ENCODE results near the gene ZNF575.

Gene ZNF575

DNA sequence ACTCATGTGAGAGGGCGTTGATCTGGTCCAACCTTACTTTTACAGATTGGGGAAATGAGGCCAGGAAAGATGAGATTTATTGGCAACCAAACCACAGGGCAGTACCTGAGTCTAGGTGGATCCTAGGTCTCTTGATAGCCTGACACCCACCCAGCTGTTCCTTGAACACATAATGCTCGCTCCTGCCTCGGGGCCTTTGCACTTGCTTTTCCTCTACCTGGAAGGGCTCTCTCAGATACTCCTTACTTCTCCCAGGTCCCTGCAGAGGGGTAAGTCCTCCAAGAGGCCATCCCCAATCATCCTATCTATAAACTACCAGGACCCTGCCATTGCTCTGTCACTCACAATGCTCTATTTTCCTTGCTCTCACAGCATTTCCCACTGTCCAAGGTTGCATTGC lies 7.4 kb downstream of the ZNF575 start:
- no peak for TF ChIP-seq CTCF (IDR thresholded peaks at IDR 0.05)
- Histone ChIP-seq H2AFZ (no peak overlapping the region), H3K27me3 (ENCODE audit: control insufficient read depth, insufficient read depth, low read length) (no peaks in the 10 kb centered on the region), H3K4me2 (ENCODE audit: low read length) (no peak overlapping the region), H3K4me1 (no peaks in the 10 kb centered on the region), H3K9me3 (ENCODE audit: control insufficient read depth, low read length) (no peaks in the 10 kb centered on the region), H3K4me3 (ENCODE audit: low read depth, low read length) (no peak overlapping the region), H3K79me2 (no peaks in the 10 kb centered on the region), H3K9ac (no peak overlapping the region), H3K36me3 (ENCODE audit: control insufficient read depth, insufficient read depth, low read length) (no peaks in the 10 kb centered on the region), H3K27ac (no peak overlapping the region)

- Histone ChIP-seq H3K4me2 (ENCODE audit: low read length) (no peak overlapping the region), H3K36me3 (ENCODE audit: control insufficient read depth, insufficient read depth, low read length) (no peaks in the 10 kb centered on the region), H3K4me3 (ENCODE audit: low read depth, low read length) (no peak overlapping the region), H3K27ac (no peak overlapping the region), H3K27me3 (ENCODE audit: control insufficient read depth, insufficient read depth, low read length) (no peaks in the 10 kb centered on the region), H3K9me3 (ENCODE audit: control insufficient read depth, low read length) (no peaks in the 10 kb centered on the region), H2AFZ (no peak overlapping the region), H3K9ac (no peak overlapping the region), H3K4me1 (no peaks in the 10 kb centered on the region), H3K79me2 (no peaks in the 10 kb centered on the region)
- TF ChIP-seq CTCF (IDR thresholded peaks at IDR 0.05): no peak
Measured at GRCh38 chr19:43541920-43542650, 9.1 kb downstream of the ZNF575 start.

DNA sequence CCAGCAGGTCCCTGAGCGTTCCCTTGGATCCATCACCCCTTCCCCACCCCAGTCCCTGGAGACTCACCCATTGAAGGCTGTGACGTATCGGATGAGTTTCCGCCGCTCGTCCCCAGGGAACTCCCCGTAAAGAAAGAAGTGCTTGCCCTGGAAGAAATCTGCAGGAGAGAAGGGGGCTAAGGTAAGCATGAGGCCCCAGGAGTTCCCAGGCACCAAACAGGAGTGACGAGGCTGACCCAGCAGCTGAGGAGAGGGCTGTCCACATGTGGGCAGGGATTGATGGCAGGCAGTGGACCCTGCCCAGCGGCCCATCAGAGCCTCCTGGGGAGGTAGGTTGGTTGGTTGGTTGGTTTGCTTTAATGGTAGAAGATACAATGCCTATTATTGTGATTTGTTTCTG lies 11.1 kb downstream of the ZNF575 start:
- no peak overlapping the region for H2AFZ ChIP-seq
- H3K4me2 ChIP-seq (ENCODE audit: low read length): no peak overlapping the region
- no peaks in the 10 kb centered on the region for H3K9me3 ChIP-seq (ENCODE audit: control insufficient read depth, low read length)
- H3K27me3 ChIP-seq (ENCODE audit: control insufficient read depth, insufficient read depth, low read length): no peaks in the 10 kb centered on the region
- H3K27ac ChIP-seq: no peak overlapping the region
- H3K4me1 ChIP-seq: no peaks in the 10 kb centered on the region
- H3K9ac ChIP-seq: no peak overlapping the region
- H3K36me3 ChIP-seq (ENCODE audit: control insufficient read depth, insufficient read depth, low read length): no peaks in the 10 kb centered on the region
- TF ChIP-seq CTCF (IDR thresholded peaks at IDR 0.05): no peak
- no peaks in the 10 kb centered on the region for H3K79me2 ChIP-seq
- H3K4me3 ChIP-seq (ENCODE audit: low read depth, low read length): no peak overlapping the region

DNA sequence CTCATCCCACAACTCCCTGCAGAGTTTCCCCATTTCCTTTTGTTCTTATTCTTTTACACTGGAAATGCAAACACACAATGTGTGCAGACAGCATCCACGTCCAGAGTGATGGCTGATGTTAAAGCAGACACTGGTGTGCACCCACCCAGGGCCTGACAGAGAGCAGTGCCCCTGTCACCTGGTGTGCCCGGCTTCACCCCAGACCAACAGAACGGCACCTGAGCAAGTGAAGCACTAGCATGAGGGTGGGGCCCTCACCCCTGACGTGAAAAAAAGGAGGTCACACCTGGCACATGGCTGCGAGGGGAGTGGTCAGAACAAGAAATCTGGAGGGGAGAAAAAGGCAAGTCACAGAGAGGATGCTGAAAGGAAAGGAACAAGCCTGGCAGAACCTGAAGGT lies 12.3 kb downstream of the ZNF575 start:
- Histone ChIP-seq H3K36me3 (ENCODE audit: control insufficient read depth, insufficient read depth, low read length) (no peaks in the 10 kb centered on the region), H3K4me1 (no peaks in the 10 kb centered on the region), H3K9ac (no peak overlapping the region)

More for the DNA sequence above, 12.3 kb downstream of the ZNF575 start:
- Histone ChIP-seq H3K27ac (no peak overlapping the region), H3K4me3 (ENCODE audit: low read depth, low read length) (no peak overlapping the region), H3K9me3 (ENCODE audit: control insufficient read depth, low read length) (no peaks in the 10 kb centered on the region), H3K79me2 (no peaks in the 10 kb centered on the region), H2AFZ (no peak overlapping the region), H3K4me2 (ENCODE audit: low read length) (no peak overlapping the region), H3K27me3 (ENCODE audit: control insufficient read depth, insufficient read depth, low read length) (no peaks in the 10 kb centered on the region)
- TF ChIP-seq CTCF (IDR thresholded peaks at IDR 0.05): no peak
